Measurements from ENCODE around the gene TMEM37.

The TMEM37 gene

DNA sequence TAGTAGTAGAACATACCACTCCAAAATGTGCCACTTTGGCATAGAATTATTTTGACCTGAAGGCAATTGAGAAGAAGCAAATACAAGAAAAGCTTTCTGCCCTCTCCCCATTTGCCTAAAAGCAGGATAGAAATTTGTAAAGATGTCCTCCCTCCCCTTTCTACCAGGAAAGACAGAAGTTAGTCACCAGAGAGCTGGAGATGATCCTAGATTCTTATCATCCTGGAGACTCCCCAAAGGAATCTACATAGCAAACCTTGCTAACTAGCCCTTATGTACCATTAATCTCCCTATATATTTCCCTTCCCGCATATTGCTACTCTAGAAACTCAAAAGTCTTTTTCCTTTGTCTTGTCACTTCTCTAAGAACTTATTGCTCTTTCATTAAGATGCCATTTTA, 12.6 kb upstream of the TMEM37 start:
- DNase-seq, result no peak

DNA sequence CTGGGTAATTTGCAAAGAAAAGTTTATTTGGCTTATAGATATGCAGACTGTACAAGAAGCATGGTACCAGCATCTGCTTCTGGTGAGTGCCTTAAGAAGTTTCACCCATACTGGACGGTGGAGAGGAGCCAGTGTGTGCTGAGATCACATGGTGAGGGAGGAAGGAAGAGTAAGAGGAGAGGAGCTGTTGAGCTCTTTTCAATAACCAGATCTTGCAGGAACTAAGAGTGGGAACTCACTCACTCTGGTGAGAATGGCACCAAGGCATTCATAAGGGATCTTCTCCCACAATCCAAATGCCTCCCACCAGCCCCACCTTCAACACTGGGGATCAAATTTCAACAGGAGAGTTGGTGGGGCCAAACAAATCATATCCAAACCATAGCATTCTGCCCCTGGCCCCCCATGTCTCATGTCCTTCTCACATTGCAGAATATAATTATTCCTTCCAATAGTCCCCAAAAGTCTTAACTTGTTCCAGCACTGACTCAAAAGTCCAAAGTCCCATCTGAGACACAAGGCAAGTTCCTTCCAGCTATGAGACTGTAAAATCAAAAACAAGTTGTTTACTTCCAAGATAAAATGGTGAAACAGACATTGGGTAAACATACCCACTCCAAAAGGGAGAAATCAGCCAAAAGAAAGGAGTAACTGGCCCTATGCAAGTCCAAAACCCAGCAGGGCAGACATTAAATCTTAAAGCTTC, 11.7 kb upstream of the TMEM37 start:
- no peak for DNase-seq

DNA sequence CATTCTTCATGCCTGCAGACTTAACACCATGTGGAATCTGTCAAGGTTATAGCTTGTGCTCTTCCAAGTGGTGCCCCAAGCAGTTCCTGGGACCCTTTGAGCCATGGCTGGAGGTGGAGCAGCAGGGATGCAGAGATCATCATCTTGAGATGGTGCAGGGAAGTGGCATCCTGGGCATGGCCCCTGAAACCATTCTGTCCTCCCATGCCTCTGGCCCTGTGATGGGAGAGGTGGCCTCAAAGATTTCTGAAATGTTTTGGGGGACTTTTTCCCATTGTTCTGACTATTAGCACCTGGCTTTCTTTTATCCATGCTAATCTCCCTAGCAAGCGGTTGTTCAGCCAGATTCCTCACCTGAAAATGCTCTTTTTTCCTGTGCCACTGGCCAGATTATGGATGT, 10.3 kb upstream of the TMEM37 start:
- DNase-seq, result no peak

DNA sequence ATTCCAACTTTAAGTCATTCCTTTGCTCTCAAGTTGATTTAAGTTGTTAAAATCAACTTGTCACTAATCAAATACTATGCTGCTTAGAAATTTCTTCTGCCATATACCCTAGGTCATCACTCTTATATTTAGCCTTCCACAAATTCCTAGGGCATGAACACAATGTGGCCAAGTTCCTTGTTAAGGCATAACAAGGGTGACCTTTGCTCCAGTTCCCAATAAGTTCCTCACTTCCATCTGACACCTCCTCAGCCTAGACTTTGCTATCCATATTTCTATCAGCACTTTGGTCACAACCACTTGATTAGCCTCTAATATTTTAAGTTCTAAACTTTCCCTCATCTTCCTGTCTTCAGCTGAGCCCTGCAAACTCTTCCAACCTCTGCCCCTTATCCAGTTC, 9.9 kb upstream of the TMEM37 start:
- no peak for DNase-seq

DNA sequence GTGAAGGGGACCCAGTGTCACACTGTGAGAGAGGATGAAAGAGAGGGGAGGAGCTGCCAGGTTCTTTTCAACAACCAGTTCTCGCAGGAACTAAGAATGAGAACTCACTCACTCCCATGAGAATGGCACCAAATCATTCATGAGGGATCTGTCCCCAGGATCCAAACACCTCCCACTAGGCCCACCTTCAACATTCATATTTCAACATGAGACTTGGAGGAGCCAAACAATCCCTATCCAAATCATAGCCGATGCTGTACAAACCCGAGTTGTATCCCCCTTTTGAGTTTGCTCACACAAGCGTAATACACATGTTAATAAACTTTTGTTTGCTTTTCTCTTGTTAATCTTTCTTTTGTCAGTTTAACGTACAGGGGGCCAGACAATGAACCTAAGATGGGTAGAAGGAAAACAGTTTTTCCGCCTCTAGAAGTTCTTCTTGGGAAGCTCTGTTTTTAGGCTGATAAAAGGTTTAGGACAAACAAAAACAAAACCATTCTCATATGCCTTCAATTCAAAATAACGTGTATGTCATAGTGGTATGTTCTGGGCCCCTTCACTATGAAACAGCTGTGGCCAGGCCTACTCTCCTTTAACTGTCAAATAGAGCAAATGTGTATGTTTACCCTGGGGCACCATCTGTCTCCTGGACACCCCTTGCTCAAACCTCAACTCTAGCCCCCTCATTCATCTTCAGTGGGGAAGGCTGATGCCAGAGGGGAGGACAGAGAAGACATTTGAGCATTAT, 9.1 kb upstream of the TMEM37 start:
- peak; percentile 71 for DNase-seq

DNA sequence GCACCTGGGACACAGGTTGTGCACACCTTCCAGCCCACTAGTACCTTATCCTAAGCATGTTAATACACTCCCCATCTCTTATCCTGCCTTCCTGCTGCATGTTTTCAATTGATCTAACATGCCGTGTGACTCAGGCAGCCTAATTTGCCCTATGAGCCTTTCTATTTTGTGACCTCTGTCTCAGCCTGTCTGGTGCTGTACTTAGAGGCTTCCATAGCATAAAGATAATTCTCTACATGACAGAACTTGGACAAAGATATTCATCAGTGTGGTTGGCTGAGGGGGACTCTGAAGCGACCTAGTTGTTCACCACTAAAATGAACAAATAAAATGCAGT, 8.6 kb upstream of the TMEM37 start:
- DNase-seq, result no peak

DNA sequence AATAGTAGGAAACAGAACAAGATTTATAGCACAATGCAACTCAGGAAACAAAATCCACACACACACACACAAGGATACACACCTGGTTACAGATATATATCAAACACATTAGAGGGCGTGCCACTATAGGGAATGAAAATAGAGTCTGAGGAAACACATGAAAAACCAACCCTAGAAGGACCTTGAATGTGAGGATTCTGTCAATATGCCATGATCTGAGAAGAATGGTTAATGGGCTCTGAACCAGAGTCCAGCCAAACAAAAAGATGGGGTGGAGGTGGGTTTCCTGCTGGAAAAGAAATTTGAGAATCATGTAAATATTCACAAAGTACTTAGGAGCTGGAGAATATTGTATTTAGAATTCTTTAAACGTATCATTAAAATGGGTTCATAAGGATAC, 7.8 kb upstream of the TMEM37 start:
- DNase-seq, result no peak

DNA sequence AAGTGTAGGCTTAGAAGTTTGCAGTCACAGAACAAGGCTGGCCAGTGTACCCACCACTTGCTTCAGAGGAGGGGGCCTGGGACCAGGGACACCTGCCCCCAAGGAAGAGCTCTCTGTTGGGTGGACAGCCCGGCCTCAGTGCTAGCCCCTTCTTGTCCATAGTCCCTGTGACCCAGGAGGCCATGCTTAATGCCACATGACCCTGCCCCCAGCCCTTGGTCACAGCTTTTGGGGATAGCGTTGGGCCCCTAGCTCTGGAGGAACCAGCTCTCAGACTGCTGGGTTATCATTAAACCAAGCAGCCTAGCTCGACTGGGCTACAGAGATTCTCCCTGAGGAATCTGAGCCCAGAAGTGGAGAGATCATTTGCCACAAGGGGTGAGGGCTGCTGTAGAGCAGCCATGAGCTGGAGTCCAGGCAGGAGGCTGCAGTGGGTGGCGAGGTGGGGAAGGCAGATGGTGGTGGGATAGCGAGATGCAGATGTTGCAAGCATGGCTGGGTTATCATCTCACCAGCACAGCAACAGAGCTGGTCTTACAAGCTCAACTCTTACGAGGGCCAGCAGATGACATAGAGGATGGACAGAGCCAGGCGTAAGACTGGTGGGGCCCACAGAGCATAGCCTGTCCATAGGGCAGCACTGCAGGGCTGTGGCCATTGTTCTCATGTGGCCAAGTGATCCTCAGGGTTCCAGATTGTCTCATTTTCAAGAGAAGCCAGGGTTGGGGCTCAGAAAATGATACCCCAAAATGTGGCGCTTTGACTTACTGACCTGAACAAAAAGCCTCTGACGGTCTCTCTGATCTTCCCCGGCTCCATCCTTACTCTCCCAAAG, 7.2 kb upstream of the TMEM37 start:
- DNase-seq, result no peak

DNA sequence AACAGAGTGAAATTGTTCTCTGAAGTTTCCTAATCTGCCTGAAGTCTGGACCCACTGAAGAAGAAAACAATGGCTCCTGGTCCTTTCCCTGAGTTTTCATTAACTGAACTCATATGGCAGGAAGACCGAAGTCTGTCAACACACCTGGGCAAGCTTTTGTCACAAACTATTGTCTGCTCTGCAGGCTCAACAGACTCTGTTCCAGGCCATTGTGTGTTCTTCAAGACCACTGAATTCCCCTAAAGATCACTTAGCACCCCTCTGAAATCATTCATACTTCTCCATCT, 6.6 kb upstream of the TMEM37 start:
- no peak for DNase-seq

DNA sequence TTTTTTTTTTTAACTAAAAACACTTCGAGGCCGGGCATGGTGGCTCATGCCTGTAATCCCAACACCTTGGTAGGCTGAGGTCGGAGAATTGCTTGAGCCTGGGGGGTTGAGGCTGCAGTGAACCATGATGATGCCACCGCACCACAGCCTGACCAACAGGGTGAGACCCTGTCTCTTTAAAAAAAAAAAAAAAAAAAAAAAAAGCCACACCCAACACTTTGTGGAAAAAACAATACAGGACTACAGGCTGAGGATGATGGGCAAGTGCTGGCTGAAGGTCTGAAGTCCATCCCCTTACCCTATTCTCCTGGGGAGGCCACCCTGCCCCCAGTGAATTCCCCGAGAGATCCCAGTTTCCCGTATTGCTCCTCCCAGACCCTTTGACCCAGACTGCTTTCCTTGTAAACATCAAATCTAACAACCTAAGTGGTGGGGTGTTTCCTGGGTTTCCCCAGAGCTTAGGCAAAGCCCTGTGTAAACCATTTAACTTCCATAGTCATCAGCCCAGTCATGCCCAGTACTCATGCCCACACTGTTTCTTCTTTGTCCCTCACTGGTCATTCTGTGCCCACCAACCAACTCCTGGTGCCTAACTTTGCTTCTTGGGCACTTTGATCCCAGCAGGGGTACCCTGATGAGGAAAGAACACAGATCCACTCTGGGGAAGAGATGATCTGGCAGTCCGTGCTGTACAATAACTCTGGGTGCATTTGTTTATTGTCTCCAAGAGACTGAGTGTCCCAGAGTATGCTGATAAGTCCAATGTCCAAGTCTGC, 5.8 kb upstream of the TMEM37 start:
- DNase-seq, result no peak

DNA sequence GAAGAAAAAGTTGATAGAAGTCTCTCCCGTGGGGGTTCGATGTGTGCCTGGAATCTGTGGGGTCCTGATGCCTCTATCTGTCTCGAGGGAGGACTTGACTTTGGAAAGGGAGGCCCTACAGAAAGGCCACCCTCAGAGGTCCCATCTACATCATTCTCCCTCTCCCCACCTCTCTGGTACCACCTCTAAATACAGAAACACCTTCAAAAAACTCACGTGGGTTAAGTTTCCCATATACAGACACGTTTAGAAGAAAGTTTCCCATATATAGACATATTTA, 5.3 kb upstream of the TMEM37 start:
- no peak for DNase-seq

DNA sequence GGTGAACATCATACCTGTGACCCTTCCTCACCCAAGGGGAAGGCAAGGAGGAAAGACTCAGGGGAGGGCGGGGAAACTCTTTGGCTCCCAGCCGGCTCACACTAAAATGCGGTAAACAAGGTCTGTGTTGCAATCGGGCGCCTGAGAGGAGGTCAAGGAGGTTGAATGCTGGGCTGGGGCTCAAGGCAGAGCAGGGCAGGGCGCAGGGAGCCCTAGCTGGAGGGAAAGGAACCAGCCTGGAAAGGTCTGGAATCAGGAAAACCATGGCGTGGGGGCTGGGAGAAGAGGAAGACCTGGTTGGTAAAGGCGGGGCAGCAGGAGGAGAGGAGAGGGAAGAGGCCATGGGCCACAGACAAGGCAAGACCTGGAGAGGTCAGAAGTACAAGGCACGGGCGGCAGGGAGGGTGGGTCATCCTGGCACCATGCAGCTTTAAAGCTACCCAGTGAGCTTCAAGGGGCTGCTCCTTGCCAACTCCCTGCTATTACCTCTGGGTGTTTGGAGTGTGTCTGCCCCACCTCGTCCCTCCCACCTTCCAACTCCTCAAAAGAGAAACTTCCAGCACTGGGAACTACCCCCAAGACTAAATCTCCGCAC, 4.8 kb upstream of the TMEM37 start:
- no peak for DNase-seq

DNA sequence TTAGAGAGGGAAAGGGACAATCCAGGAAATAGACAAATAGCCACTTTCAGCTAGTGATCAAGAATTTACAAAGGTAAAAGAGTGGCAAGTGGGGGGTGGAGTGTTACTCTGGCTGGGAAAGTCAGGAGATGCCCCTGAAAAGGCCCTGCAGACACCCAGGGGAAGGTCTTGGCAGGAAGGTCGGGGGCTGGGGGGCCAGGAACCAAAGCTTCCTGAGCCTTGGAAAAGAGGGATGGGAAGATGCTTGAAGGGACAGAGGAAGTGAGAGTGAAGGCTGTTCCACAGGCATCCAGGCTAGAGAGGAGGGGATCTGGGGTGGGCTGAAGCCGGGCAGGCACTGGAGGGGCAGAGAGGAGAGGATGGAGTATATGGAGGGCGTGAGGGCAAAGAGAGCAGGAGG, 3.9 kb upstream of the TMEM37 start:
- DNase-seq, result no peak

DNA sequence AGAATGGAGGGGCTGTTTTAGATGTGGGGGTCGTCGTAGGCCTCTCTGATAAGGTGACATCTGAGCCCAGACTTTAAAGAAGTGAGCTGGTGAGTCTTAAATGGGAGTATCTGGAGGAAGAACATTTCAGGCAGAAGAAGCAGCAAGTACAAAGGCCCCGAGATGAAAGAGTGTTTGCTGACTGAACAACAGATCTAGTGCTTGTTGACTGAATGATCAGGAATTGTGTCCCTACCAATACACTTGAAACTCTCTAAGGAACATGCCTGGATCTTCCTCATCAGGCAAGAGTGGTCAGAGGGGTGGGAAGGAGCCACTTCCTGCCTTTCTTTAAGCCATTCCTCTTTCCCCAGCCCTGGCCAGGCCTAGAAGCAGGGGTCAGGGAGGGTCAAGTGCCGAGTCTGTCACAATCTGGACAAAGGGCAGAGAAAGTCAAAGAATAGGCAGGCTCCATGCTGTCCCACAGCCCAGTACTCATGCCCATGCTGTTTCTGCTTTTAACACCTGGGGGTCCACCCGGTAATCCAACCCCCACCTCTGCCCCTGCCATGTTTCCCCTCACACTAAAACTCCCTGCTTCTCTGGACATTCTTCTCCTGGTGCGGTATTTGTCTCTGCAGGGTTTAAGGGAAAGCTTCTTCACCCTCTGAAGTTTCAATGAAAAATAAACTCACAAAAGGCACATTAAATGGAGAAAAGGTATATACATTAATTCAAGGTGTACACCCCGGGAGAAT, 3.0 kb upstream of the TMEM37 start:
- no peak for DNase-seq

DNA sequence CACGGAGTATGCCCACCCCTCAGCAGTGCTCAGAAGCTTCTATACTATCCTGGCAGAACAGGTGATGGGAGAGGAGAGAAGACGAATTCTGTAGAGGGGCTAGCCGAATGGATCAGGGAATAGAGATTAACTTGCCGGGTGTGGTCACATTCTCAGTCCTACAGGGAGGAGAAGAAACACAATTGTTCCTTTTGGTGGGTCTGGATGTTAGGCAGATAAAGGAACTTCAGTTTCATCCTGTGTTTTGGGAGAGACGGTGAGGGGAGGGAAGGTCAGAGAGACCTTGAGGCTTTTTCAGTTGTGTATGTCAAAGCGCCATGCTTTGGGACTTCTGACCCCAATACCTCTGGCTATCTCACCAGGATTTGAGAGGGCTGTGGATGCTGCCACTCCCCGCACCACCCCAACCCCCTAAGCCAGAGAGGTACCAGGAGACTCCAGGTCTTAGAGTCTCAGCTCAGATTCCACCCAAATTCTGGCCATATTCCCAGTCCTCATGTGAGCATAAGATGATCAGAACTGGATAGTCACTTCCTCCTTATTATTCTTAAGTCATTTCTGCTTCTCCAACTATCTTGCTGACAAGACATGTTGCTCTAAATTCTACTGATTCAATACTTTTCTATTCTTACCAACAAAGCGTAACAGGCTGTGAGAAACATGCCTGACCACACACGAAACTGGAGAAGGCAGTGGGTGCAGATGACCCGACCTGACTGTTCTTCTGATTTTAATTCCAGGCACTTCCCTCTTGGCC, 2.3 kb upstream of the TMEM37 start:
- no peak for DNase-seq

DNA sequence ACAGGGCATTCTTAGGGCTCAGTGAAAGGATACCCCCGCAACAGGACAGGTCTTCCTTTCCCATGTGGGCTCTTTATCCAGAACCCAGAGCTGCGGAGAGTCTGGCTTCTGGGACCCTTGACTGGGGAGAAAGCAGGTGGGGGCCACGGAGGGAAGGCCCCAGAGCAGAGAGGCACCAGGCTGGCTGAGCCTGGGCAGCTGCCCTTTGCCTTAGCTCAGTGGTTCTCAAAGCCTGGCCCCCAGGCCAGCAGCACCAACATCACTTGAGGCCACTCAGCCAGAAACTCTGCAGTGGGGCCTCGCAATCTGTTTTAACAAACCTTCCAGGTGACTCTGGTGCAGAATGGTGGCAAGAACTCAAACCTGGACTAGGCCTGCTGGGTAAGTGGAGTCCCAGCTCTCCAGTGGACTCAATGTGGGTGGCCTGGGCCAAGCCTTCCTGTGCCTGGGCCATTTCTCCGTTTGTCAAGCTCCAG, 1.6 kb upstream of the TMEM37 start:
- DNase-seq, result no peak

DNA sequence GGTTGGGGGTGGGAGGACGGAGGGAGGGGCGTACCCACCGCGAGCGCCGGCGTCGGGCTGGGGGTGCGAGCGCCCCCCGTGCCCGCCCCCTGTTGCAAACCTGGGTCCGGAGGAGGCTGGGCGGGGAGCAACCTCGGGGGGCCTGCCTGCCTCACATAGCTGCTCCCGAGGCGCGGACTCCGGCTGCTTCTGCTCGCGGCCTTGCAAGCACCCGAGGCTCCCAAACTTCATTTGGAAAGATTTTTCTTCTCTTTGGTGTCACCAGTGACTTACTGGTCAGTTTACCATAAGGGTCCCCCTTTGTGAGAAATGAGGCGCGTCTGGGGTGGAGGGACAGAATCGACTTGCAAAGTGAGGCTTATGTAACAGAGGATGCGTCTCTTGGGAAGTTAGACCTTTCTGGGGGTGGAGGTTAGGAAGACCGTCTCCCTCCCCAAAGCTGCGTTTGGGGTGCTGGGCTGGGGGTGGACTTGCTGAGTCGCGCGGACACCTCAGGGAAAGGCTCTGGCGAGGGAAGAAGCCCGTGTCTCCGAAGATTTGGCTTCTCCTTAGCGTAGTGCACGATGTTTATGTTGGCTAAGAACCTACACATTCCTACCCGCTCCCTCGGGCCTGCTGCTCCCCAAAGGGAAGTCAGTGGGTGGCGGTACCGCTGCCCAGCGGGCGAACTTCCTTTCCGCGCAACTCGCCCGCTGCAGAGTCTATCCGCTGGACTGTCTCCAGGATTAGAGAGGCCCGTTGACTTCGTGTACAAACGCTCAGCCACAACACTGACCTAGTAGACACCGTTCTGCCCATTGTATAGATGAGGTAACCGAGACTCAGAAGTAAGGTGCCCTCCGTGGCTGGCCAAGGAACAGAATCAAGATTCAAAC, 559 bp downstream of the TMEM37 start:
- peak; percentile 69 for DNase-seq

DNA sequence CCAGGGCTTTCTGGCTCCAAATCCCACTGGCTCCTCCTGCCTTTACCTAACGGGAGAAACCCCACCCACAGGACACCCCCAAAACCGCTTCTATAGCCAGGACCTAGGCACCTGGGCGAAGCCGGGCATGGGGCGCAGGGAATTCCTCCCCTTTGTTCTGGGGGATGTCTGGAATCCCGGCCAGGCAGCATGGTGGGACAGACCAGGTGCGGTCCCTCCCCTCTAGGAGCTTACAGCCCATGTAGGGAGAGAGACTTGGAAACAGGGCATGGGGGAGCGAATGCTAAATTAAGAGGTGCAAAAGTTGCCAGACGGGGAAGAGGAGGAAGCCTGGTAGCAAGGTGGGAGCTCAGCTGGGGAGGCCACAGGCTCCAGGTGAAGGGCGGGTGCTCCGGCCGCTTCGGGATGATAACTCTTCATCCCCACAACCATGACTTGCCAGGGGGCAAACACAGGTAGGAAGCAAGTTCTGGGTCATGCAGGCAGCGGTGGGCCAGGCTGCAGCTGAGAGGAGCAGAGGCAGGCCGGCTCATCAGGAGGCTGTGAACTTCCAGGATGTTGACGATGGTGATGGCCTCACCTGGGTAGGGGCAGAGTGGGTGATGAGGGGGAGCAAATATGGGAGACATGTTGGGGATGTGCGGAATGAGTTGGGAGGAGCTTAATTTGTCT, 1.3 kb downstream of the TMEM37 start:
- no peak for DNase-seq

DNA sequence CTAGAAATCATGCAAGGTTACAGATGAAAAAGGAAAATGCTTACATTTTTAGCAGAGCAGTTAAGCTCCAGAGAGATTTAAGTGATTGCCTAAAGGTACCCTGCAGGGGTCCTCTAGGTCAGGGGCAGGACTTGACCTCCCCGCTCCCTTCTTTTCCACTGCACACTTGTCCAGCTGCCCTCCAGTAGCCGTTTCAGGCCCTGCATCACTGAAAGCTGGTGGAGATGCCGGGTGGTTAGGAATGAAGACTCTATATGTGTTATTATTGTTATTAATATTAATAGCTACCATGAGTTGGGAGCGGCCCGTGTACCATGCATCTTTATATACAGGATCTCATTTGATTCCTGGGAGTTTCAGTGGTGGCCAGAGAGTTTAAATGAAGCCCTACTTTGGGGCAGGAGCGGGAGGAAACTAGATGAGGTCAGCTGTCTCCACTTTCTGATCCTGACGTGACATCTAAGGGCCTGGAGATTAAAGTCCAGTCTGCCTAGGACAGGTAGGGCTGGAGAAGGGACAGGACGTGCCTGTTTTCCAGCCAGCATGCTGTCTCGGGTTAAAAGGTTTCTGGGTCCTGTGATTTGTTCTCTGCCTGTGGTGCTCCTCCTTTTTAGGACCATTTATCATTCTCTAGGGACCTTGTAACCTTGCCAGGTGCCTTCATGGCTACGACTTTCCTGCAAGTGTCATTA, 2.1 kb downstream of the TMEM37 start:
- no peak for DNase-seq

Measured in eye (tissue), 1 donor.